Non-pigmented ciliary epithelial cell (primary cell): ENCODE data around the gene CDIPT.

ENCODE experiments used
- DNase-seq: peaks from one replicate; pipeline ENCODE4 v3.0.0-alpha.2; 2010; ENCODE audit warnings: low read depth

The CDIPT gene

GRCh38 chr16:29809850-29810698 lies 53.0 kb downstream of the CDIPT start:
- DNase-seq: no peak

GRCh38 chr16:29809031-29809747 lies 53.8 kb downstream of the CDIPT start:
- DNase-seq: no peak
